Right lung (tissue), 10 donors: Measurements from ENCODE around the gene OR6C74. TPM values are rescaled to one million over a fixed set of nuclear protein-coding genes. Genes with fewer than 3 reads are reported as not detected.

Experiments
- DNase-seq, 2 donors: peaks; one replicate each; pipeline ENCODE4 v3.0.0-alpha.2; 2013
- long read RNA-seq, 8 donors: transcript quantifications; one replicate each; lab custom pipeline, GENCODE V29; 2026
- polyA plus RNA-seq, 5 donors: library from polyadenylated mRNA; unstranded; fragments of 120-200 nt; gene quantifications; one replicate each; pipeline versions ENCODE4 v1.2.1 to v1.2.3, GENCODE V29; 2013; ENCODE audit warnings: inconsistent platforms in 1 of 5, low replicate concordance in 1 of 5; ENCODE audit not compliant: insufficient read length in 5 of 5, insufficient read depth in 1 of 5

The OR6C74 gene
- not detected for polyA plus RNA-seq
- long read RNA-seq, donor 1, result 0 reads
- long read RNA-seq, donor 2, result 0 reads
- long read RNA-seq, donor 3, result 0 reads
- long read RNA-seq, donor 4, result 0 reads
- long read RNA-seq, donor 5, result 0 reads
- long read RNA-seq, donor 6, result 0 reads
- long read RNA-seq, donor 7, result 0 reads
- long read RNA-seq, donor 8, result 0 reads

DNA sequence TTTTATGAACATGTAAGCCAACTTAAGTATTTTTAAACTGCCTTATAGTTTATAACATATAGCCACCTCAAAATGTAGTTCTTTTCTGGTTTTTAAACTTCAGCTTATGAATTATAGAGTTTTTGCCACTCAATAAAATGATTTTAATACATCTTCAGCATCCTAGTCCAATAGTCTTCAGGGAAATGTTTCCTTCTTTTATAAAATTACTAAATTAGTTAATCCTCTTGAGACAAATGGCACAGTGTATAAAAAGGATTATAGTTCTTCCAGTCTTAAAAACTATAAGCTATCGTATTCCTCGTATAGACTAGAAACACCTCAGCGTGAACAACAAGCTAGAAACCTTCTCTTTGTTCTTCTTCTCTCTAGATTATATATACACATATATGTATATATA is at the start of gene OR6C74:
Gene OR6C74, plus strand, starts transcription at position 301 of the 400 bp plus-strand sequence. CDS start 2,679 bp downstream, outside the sequence.
- no peak for DNase-seq

DNA sequence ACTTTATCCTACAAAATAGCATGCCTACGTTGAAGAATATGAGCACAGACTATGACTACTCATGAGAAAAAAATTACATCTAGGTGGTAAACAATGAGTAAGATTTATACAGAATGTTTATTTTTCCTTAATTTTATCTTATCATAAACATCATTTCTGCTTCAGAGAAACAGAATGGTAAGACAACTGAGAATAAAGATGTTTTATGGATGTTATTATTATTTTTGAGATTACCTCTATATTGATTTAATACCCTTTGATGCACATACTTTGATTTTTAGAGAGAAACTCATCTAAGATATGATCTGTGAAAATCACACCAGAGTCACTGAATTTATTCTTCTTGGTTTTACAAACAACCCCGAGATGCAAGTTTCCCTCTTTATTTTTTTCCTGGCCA is 23.7 kb upstream of the OR6C74 start, which contains the start of gene OR10A7:
Gene OR10A7, plus strand, starts transcription at position 301 of the 400 bp plus-strand sequence. Its CDS starts 0 bp downstream, at position 301.
- DNase-seq, result no peak

DNA sequence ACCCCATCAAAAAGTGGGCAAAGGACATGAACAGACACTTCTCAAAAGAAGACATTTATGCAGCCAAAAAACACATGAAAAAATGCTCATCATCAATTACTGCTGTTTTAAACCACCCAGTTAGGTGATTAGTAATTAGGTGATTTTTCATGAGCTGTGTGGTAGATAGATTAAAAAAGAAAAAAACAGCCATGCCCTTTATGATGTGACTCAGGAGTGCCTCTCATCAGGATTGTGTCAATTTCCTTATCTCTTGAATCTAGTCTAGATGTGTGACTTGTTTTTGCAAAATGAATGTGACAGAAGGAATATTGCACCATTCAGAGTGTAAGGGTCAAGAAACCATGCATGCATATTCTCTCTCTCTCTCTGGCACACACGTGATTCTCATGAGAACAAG is 17.9 kb upstream of the OR6C74 start:
- no peak for DNase-seq

DNA sequence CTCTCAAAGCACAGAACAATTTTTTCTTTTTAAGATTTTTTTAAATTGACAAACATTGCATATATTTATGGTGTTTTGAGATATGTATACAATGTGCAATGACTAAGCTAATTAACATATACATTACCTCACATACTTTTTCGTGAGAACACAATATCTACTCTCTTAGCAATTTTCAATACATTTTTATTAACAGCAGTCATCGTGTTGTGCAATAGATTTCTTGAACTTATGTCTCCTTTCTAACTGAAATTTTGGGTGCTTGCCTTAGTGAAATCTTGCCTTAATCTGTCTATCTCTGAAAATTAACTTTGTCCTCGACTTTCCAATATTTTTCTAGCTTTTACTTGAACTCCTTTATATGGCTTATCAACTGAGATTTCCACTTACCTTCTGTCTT is 16.8 kb upstream of the OR6C74 start:
- DNase-seq, result no peak

DNA sequence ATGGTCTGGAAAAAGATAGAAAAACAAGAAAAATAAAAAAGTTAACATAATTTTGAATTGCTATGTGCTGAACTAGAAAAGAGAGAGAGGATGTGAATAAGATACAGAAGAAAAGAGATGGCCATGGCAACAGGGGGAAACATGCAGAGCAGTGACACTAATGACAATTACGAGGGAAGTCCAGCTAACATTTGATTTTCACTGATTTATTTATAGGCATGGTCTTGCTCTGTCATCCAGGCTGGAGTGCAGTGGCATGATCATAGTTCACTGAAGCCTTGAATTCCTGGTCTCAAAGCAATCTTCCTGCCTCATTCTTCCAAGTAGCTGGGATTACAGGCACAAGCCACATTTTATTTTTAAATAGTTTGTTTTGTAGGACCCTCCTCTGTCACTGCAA is 1.8 kb downstream of the OR6C74 start:
- no peak for DNase-seq

DNA sequence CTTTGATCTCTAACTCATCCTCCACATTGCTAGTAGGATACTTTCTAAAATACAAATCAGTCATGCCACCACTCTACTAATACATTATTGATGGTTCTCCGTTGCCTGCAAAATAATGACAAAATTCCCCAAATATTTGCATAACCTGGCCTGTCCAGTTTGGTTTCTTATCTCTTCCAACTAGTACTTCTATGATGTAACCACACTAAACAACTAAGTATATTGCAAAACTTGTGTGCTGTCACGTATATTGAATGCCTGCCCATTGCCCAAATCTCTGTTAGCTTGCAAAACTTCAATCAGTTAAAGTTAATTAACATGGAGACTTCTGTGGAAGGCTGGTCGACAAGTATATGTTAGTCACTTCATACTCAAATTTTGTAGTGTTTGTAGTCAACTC is 6.5 kb downstream of the OR6C74 start:
- peak in 1 of 2 donors; percentile 1 for DNase-seq

DNA sequence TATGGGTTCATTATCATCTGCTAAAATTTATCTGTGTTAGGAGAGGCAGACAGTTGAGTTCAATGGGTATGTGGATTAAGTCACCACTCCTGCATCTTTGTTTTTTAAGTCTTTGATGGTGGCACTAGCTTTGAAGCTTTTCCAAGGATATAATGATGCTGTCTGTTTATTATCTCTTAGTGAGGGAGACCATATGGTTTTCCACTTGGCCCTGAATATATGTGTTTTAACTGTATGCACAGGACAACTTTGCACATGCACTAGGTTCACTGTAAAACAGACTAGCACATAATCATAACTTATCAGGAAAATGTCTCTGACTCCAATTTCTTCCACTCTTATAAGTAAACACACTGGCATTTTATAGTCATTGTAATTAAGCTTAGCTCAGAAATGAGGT is 8.9 kb downstream of the OR6C74 start:
- peak; percentile 35 to 42 for DNase-seq

DNA sequence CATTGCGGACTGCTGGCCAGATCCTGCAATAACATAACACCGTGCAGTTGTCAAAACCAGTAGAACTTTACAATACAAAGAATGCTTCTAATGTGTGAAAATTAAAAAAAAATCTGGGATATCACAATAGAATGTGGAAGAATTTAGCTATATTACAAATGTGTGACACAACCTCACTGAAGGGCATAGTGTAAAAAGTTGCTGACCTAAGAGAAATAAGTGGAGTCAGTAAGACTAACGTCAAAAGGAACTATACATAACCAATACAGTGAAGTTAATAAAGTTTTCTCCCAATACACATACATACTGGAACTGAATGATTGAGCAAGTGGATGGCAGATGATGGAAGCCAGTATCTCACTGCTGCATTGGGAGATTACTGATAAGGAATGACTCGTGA is 12.4 kb downstream of the OR6C74 start:
- DNase-seq, result no peak

DNA sequence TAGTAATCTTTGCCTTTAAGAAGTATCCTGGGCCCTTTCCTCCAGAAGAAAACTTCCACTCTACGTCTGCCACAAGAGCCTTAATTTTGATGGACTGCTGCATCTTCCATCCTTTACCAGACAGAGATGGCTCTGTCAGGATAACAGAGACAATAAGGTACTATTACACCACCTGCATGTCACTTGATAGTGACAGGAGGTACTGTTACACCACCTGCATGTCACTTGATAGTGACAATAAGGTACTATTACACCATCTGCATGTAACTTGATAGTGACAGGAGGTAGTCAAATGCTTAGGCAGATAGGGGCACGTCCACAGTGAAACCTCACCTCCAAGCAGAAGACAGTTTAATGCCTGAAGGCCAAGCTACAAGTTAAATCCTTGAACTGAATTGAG is 13.9 kb downstream of the OR6C74 start:
- no peak for DNase-seq

DNA sequence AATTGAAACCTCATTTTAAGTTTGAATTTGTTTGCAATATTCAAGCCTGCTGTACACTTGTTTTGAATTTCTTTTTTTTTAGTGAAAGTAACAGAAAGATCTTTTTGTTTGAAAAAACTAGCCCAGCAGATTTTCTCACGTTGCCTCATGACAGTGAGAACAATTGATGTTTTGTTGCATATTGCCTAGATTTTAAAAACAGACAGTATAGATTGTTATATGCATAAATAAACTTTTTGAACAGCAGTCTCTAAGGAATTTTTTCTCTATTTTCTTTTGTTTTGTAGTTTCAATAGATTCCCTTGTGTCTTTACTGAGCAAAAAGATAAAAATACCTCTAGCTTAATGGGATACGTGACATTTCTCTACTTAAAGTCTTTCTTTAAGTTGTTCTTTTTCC is 36.6 kb downstream of the OR6C74 start:
- no peak for DNase-seq

DNA sequence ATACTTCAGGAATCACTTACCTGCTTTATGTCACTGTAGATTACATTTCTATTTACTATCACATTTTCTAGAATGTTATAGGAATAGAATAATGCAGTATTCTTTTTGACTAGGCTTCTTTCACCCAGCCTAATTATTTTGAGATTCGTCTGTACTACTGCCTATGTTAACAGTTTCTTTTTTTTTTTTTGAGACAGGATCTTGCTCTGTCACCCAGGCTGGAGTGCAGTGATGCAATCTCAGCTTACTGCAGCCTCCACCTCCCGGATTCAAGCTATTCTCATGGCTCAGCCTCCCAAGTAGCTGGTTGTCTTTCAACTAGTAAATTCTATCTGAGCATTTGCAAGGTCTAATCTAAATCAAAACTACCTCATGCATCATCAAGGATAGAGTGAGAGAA is 45.6 kb downstream of the OR6C74 start:
- DNase-seq, result no peak

Other genes with a start within 250 kb of the OR6C74 start
- gene NEUROD4, start 224.6 kb upstream of the OR6C74 start, polyA plus RNA-seq, result under 1 TPM in 2 of 5 donors, not detected in 3; 0.04 to 0.09 TPM
- not detected for gene OR9K2, start 118.2 kb upstream of the OR6C74 start, polyA plus RNA-seq
- gene OR10A7, start 23.6 kb upstream of the OR6C74 start, polyA plus RNA-seq, result not detected
- gene OR6C6, start 52.0 kb downstream of the OR6C74 start, polyA plus RNA-seq, result under 1 TPM in 1 of 5 donors, not detected in 4; 0.12 TPM
- not detected for gene OR6C1, start 69.7 kb downstream of the OR6C74 start, polyA plus RNA-seq
- gene OR6C3, start 86.1 kb downstream of the OR6C74 start, polyA plus RNA-seq, result not detected
- gene OR6C75, start 118.4 kb downstream of the OR6C74 start, polyA plus RNA-seq, result under 1 TPM; 0.05 to 0.08 (median 0.06) TPM
- not detected for gene OR6C65, start 155.9 kb downstream of the OR6C74 start, polyA plus RNA-seq
- not detected for gene OR6C76, start 181.6 kb downstream of the OR6C74 start, polyA plus RNA-seq
- gene OR6C2, start 199.5 kb downstream of the OR6C74 start, polyA plus RNA-seq, result not detected
- not detected for gene OR6C70, start 225.5 kb downstream of the OR6C74 start, polyA plus RNA-seq
- not detected for gene OR6C68, start 247.8 kb downstream of the OR6C74 start, polyA plus RNA-seq